Stimulated activated CD4-positive, alpha-beta T cell treated with anti-CD3 and anti-CD28 coated beads, TNF-alpha, amount 100 ng/mL, for 1 hour (primary cell): Measurements from ENCODE around the gene IDI2.

Source experiments
- DNase-seq, 3 donors: peaks; one replicate each; pipeline ENCODE4 v3.0.0-alpha.2; 2020; ENCODE audit warnings: low read depth in 3 of 3, low spot score in 1 of 3

The IDI2 gene

DNA sequence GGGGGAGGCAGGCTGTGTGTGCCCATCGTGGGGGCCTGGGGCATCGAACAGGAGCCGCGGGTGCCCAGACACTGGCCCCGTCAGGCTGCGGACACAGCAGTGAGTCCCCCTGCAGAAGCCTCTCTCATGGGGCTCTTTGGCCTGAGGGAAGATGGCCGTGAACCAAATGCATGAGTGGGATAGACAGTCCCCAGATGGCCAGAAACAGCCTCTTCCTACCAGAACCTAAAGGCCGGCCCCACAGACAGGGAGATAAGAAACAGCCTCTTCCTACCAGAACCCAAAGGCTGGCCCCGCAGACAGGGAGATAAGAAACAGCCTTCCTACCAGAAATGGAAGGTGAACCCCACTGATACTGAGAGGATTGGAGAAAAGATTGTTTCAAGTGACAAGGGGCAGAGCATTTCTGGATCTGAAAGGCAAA lies 16.6 kb downstream of the IDI2 start:
- DNase-seq = no peak

- DNase-seq = no peak
Observed at GRCh38 chr10:1007583-1007982, 18.1 kb downstream of the IDI2 start.

DNA sequence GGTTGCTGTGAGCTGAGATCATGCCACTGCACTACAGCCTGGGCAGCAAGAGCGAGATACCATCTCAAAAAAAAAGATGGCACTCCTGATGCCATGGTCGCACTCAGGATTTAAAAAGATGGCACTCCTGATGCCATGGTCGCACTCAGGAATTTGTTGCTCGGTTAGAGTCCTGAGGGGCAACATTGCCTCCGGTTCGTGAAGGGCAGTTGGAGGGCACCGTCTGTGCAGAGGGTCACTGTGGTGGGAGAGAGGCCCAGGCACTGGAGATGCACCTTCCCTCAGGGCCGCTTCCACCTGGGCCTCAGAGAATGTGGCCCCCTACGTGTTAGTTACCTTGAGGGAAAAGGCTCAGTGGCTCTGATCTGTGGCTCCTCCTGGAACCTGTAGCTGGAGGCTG lies 19.1 kb downstream of the IDI2 start:
- DNase-seq = no peak

- no peak for DNase-seq
Observed at GRCh38 chr10:1003884-1004670, 21.6 kb downstream of the IDI2 start.

DNA sequence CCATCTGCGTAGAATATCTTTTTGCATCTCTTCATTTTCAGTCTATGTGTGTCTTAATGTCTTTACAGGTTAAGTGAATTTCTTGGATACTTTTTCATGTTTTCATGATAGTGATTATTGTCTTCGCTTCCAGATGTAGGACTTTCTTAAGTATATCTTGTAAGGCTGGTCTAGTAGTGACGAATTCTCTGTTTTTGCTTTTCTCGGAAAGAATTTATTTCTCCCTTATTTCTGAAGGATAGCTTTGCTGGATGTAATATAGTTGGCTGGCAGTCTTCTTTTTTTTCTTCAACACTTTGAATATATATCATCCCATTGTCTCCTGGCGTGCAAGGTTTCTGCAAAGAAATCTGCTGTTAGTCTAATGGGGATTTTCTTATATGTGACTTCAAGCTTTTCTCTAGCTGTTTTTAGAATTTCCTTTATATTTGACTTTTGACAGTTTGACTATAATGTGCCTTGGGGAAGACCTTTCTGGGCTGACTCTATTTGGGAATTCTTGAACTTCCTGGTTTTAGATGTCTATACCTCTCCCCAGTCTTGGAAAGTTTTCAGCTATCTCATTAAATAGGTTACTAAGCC lies 23.1 kb downstream of the IDI2 start:
- no peak for DNase-seq

GRCh38 chr10:997266-998022 lies 28.2 kb downstream of the IDI2 start:
- DNase-seq = no peak

GRCh38 chr10:996031-996430 lies 29.6 kb downstream of the IDI2 start:
- DNase-seq = no peak

DNA sequence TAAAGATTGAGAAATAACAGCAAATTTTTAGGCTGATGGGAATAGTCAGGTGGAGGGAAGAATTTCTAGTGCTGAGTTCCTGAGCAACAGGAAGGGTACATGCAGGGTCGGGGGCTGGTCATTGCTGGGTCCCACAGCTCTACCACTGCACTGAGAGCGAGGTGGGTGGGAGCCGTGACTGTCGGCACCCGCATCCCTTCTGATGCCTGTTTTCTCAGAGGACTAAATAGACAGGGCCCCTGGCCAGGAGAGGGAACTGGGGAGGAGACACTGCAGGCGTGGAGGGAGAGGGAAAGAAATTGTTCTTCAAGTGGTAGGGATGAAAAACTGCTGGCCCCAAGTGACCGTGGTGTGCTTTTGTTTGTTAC lies 30.1 kb downstream of the IDI2 start:
- no peak for DNase-seq

DNA sequence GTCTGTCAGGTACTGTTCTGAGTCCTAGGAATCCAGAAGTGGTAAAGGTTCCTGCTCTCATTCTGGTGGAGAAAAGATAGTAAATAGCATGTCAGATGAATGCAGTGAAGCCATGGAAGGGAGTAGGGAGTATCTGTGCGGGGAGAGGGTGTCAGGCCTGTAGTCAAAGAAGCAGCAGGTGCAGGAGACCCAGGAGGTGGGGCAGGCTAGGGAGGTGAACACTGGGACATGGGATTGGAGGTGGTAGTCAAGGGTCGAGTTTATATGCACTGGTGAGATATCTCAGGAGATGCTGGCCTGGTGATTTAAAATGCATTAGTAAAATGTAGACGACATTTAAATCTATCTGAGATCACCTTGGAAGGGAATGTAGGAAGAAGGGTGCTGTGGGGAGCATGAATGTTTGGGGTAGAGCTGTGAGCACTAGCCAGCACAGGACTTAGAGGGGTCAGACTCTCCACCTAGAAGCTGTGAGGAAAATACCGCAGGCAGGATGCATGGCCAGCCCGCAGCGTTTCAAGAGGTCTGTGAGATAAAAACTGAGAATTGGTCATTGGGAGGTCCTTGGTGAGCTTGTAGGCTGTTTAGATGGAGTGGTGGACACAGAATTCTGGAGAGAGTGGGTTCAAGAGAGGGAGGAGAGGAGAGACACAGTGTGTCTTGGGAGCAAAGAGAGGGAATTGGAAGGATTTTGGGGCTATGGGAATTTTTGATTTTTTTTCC lies 30.7 kb downstream of the IDI2 start:
- no peak for DNase-seq

- no peak for DNase-seq
Observed at GRCh38 chr10:992871-993270, 32.8 kb downstream of the IDI2 start.

DNA sequence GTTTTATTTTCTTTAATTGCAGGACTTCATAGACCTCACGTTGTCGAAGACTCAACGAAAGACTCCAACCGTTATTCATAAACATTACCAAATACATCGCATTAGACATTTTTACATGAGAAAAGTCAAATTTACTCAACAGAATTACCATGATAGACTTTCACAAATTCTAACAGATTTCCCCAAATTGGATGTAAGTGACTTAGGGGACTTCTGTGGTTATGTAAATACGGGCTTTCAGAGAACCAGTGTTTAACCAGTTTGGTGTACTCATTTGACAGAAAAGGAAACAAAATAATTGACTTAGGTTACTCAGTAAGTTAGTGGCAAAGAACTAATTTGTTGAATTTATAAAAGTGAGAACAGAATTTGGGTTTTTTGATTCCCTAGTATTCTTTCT lies 33.2 kb downstream of the IDI2 start:
- no peak for DNase-seq

- no peak for DNase-seq
Observed at GRCh38 chr10:990808-991207, 34.9 kb downstream of the IDI2 start.

DNA sequence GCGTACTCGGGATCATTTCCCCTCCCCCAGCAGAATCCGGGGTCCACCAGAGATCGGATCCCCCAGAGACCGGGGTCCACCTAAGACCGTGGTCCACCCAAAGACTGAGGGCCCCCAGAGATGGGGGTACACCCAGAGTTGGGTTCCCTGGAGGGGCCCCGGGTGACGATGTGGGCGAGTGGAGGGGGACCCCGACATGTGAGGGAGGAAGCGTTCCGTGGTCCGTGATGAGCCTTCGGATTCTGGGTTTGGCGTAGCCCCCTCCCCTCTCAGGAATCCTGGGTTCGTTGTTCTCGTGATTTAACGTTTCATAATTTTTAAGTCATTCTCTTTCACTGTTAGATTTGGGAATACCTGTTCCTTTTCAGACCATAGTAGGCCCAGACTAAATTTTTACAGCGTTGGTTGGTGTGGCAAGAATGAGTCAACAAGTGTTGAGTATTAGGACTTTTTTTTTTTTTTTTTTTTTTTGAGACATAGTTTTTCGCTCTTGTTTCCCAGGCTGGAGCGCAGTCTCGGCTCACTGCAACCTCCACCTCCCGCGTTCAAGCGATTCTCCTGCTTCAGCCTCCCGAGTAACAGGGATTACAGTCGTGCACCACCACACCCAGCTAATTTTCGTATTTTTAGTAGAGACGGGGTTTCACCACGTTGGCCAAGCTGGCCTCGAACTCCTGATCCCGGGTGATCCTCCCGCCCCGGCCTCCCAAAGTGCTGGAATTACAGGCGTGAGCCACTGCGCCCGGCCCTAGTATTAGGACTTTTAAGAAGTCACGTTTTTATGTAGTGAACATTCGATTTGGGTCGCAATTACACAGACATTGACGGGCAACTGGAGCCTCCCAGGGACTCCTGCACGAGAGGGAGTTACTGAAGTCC lies 36.8 kb downstream of the IDI2 start:
- no peak for DNase-seq

DNA sequence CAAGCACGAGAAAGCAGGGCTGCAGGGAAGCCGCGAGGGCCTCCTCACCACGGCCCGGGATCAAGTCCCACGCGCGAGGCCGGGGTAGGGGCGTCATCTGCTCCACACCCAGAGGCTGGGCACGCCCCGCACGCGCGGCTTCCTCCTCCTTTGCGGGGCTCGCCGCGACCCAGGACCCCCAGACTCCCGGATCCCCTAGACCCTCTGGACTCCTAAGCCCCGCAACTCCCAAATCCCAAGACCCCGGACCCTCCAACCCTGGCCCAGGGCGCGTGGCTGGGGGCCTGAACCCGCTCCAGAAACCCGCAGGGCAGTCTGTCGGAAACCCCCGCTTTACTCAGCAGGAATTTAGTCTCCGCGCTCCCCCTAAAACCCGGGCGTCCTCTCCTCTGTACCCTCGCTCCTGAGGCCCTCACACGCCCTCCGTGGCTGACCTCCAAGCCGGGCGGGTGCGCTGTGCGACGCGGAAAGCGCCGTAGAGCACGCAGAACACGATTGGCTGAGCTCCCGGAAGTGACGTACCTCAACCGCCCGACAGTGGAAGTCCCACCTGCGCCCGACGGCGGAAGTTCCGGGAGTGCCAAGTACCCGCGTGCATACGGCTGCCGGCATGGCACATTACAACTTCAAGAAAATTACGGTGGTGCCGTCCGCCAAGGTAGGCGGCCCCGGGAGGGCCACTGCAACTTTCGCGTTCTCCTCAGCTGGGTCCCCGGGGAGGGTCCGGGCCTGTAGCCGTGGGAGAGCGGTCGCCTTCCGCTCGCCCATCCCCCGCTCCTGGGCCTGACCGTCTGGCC lies 37.6 kb downstream of the IDI2 start, which contains the start of gene GTPBP4:
Gene GTPBP4 (plus strand): TSS at position 565 of the 797 bp plus-strand sequence. CDS start 46 bp downstream, at position 611.
- peak; percentile 86 to 90 (median 87) for DNase-seq

GRCh38 chr10:987620-987869 lies 38.1 kb downstream of the IDI2 start:
- DNase-seq = no peak

DNA sequence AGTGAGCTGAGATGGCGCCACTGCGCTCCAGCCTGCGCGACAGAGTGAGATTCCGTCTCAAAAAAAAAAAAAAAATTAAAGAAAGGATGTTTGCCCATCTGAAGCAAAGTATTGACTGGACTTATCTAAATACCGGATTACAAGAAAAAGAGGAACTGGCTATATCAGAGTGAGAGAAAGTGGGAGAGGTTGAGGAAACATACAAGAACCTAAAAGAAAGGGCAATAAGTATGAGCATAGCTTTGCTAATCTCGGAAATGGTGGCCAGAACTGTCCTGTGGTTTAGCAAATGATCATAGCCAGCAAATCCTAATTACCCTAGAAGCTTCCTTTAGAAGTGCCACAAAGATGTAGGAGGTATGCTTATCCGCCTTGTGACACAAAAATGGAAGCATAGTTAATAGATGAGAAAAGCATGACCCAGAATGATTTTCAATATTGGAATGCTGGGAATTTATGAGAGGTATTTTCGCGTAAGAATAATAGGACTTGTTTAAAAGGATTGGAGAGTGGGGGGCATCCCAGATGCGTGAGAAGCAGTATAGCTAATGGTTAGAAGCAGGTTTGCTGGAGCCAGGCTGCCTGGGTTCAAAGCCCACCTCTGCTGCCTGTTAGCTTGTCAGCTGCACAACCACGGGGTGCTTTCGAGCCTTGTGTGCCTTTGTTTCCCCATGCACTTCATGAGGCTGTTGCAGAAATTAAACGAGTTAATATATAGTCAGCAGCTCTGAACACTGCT lies 38.6 kb downstream of the IDI2 start:
- DNase-seq = no peak

- no peak for DNase-seq
Observed at GRCh38 chr10:986137-986825, 39.4 kb downstream of the IDI2 start.

DNA sequence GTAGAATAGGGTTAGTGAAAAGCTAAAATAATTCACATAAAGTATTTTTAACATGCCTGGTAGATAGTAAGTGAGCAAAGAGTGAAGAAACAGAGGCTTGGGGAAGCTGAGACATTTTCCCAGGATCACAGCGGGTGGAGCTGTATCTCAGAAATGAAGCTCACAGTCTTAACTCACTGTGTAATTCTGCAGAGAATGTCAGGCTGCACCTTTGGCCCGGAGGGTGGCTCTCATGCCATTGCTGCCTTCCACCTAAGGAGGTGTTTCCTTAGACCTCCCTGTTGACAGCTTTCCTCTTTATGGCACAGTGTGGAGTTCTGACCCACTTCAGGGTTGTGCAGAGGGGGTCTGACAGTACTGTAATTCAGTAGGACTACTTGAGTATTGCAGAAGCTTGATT lies 40.3 kb downstream of the IDI2 start:
- no peak for DNase-seq
